HepG2 (cell line): Measurements from ENCODE around the gene DLG5. TPM values are rescaled to one million over a fixed set of nuclear protein-coding genes. Genes with fewer than 3 reads are reported as not detected.

ENCODE experiments used
- CBX1 ChIP-seq: IDR thresholded peaks from one replicate; pipeline ENCODE4 v1.6.1; 2016; ENCODE audit warnings: antibody characterized with exemption, low read depth
- EED ChIP-seq: sonication (generic); formaldehyde crosslinking; IDR thresholded peaks from 2 replicates; pipeline ENCODE4 v1.5.0; 2020; ENCODE audit warnings: mild to moderate bottlenecking, missing genetic modification reagents
- ISL2 ChIP-seq: sonication (generic); formaldehyde crosslinking; IDR thresholded peaks from 2 replicates; pipeline ENCODE4 v1.5.0; 2020; ENCODE audit warnings: missing genetic modification reagents
- KLF16 ChIP-seq, 2 experiments: sonication (generic) in 1 of 2; formaldehyde crosslinking in 1 of 2; IDR thresholded peaks; 2 replicates each; pipeline versions ENCODE4 v1.6.1 to v1.8.0; 2016 to 2023; ENCODE audit warnings: missing genetic modification reagents in 2 of 2, missing compliant biosample characterization in 1 of 2
- KLF6 ChIP-seq: IDR thresholded peaks from 2 replicates; pipeline ENCODE4 v1.8.0; 2016; ENCODE audit warnings: missing biosample characterization, missing genetic modification reagents
- RNF2 ChIP-seq: fragments of 450-650 bp; conservative IDR thresholded peaks from 2 replicates; pipeline ENCODE4 v1.6.1; 2016; ENCODE audit warnings: low read depth
- SRSF1 ChIP-seq: fragments of 200-400 bp; formaldehyde crosslinking; optimal IDR thresholded peaks from 2 replicates; pipeline ENCODE3; 2017; ENCODE audit warnings: mild to moderate bottlenecking, low read depth, low read length, moderate library complexity
- ZMYM2 ChIP-seq: sonication (generic); formaldehyde crosslinking; IDR thresholded peaks from 2 replicates; pipeline ENCODE4 v1.8.0; 2022; ENCODE audit warnings: mild to moderate bottlenecking, missing genetic modification reagents
- ZNF143 ChIP-seq: sonication (generic); formaldehyde crosslinking; IDR thresholded peaks from 2 replicates; pipeline ENCODE4 v1.4.0; 2020; ENCODE audit warnings: missing genetic modification reagents
- ZNF614 ChIP-seq: IDR thresholded peaks from 2 replicates; pipeline ENCODE4 v1.6.1; 2018; ENCODE audit warnings: missing biosample characterization, missing genetic modification reagents, inconsistent platforms, borderline replicate concordance
- ZNF766 ChIP-seq: sonication (generic); formaldehyde crosslinking; IDR thresholded peaks from 2 replicates; pipeline ENCODE4 v1.5.0; 2020; ENCODE audit warnings: missing genetic modification reagents, borderline replicate concordance
- polyA plus RNA-seq, 8 experiments: library from polyadenylated mRNA; depleted of rRNA in 3 of 8; stranded (reverse) in 7 of 8; unstranded in 1 of 8; fragments of >200 nt; fragmentation: Illumina TruSeq in 4 of 8; extraction: Trizol in 4 of 8; gene quantifications; 2 replicates each; pipeline versions ENCODE4 v1.2.1 to v1.2.3, GENCODE V29; 2011 to 2016; ENCODE audit warnings: low read depth in 4 of 8, missing spikeins in 1 of 8, mixed read lengths in 1 of 8; ENCODE audit not compliant: insufficient read depth in 1 of 8
- total RNA-seq, 5 experiments: library from RNA; depleted of rRNA; stranded (reverse); fragments of >200 nt; fragmentation: Illumina TruSeq; extraction: Trizol; gene quantifications; 2 replicates each; pipeline ENCODE4 v1.2.3, GENCODE V29; 2016; ENCODE audit warnings: low read depth in 1 of 5
- TF ChIP-seq, protein P1 (sequence below): sonication (generic); formaldehyde crosslinking; IDR thresholded peaks from 2 replicates; pipeline ENCODE4 v1.5.1; 2020; ENCODE audit warnings: mild to moderate bottlenecking, missing genetic modification reagents
- TF ChIP-seq, protein P2 (sequence below): sonication (generic); formaldehyde crosslinking; IDR thresholded peaks from 2 replicates; pipeline ENCODE4 v1.4.0; 2020; ENCODE audit warnings: missing genetic modification reagents
- TF ChIP-seq, protein P3 (sequence below): sonication (generic); formaldehyde crosslinking; IDR thresholded peaks from 2 replicates; pipeline ENCODE4 v1.4.0; 2020; ENCODE audit warnings: missing genetic modification reagents
- TF ChIP-seq, protein P4 (sequence below): sonication (generic); formaldehyde crosslinking; IDR thresholded peaks from 2 replicates; pipeline ENCODE4 v1.5.0; 2020; ENCODE audit warnings: mild to moderate bottlenecking, missing genetic modification reagents, moderate library complexity
- TF ChIP-seq, protein P5 (sequence below): sonication (generic); formaldehyde crosslinking; IDR thresholded peaks from 2 replicates; pipeline ENCODE4 v1.5.1; 2020; ENCODE audit warnings: mild to moderate bottlenecking, missing genetic modification reagents, moderate library complexity

The DLG5 gene
- total and polyA plus RNA-seq, 2 of the 13 experiments (the other 11 are each of a cell fraction or from before 2014, with no cell fraction given) = 15.5 to 18.2 TPM

DNA sequence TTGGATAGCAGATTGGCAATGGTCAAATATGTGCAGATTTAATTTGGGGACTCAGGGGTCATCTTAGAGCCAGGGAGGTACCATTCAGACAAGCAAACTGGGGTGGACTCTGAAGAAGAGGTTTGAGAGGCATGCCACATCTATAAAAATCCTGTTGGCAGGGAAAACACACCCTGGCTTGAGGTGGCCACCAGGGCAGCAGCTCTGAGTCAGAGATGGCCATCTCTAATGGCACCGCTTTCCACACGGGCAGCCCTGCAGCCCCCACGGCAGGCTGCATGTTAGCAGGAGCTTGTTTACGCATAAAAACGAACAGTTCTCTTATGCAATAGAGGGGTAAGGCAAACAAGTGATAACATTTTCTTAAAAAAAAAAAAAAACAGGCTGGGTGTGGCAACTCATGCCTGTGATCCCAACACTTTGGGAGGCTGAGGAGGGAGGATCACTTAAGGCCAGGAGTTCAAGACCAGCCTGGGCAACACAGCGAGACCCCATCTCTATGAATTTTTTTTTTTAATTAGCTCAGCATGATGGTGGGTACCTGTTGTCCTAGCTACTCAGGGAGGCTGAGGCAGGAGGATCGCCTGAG, 14.9 kb downstream of the DLG5 start (continued):
- TF ChIP-seq CBX1 (peak; percentile 53), RNF2 (no peak), EED (no peak), SRSF1 (no peak), ZNF143 (CRISPR knock-in tag) (no peak), ZMYM2 (peak; percentile 89; the same call in 1 of the 2 replicates), KLF6 (CRISPR knock-in tag) (peak; percentile 72; the same call in 1 of the 2 replicates), ZNF766 (CRISPR knock-in tag) (no peak), ISL2 (CRISPR knock-in tag) (peak; percentile 68; the same call in 1 of the 2 replicates), ZNF614 (0 out of 2 replicates have a peak, but pooled peaks have one; percentile 48), KLF16 (CRISPR knock-in tag; IDR thresholded peaks at IDR 0.05) (peak in 1 of 2 experiments; percentile 87; a peak in 1 of 4 replicates)
- TF ChIP-seq, protein P1, sequence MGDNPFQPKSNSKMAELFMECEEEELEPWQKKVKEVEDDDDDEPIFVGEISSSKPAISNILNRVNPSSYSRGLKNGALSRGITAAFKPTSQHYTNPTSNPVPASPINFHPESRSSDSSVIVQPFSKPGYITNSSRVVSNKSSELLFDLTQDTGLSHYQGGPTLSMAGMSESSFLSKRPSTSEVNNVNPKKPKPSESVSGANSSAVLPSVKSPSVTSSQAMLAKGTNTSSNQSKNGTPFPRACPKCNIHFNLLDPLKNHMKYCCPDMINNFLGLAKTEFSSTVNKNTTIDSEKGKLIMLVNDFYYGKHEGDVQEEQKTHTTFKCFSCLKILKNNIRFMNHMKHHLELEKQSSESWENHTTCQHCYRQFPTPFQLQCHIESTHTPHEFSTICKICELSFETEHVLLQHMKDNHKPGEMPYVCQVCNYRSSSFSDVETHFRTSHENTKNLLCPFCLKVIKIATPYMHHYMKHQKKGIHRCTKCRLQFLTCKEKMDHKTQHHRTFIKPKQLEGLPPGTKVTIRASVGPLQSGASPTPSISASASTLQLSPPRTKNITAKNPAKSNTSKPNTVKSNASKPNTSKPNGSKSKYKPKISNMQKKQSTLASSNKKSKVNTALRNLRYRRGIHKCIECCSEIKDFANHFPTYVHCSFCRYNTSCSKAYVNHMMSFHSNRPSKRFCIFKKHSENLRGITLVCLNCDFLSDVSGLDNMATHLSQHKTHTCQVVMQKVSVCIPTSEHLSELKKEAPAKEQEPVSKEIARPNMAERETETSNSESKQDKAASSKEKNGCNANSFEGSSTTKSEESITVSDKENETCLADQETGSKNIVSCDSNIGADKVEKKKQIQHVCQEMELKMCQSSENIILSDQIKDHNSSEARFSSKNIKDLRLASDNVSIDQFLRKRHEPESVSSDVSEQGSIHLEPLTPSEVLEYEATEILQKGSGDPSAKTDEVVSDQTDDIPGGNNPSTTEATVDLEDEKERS (CRISPR knock-in tag) = peak; percentile 65; the same call in 1 of the 2 replicates
- TF ChIP-seq, protein P2, sequence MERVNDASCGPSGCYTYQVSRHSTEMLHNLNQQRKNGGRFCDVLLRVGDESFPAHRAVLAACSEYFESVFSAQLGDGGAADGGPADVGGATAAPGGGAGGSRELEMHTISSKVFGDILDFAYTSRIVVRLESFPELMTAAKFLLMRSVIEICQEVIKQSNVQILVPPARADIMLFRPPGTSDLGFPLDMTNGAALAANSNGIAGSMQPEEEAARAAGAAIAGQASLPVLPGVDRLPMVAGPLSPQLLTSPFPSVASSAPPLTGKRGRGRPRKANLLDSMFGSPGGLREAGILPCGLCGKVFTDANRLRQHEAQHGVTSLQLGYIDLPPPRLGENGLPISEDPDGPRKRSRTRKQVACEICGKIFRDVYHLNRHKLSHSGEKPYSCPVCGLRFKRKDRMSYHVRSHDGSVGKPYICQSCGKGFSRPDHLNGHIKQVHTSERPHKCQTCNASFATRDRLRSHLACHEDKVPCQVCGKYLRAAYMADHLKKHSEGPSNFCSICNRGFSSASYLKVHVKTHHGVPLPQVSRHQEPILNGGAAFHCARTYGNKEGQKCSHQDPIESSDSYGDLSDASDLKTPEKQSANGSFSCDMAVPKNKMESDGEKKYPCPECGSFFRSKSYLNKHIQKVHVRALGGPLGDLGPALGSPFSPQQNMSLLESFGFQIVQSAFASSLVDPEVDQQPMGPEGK (CRISPR knock-in tag) = peak; percentile 71
- TF ChIP-seq, protein P3, sequence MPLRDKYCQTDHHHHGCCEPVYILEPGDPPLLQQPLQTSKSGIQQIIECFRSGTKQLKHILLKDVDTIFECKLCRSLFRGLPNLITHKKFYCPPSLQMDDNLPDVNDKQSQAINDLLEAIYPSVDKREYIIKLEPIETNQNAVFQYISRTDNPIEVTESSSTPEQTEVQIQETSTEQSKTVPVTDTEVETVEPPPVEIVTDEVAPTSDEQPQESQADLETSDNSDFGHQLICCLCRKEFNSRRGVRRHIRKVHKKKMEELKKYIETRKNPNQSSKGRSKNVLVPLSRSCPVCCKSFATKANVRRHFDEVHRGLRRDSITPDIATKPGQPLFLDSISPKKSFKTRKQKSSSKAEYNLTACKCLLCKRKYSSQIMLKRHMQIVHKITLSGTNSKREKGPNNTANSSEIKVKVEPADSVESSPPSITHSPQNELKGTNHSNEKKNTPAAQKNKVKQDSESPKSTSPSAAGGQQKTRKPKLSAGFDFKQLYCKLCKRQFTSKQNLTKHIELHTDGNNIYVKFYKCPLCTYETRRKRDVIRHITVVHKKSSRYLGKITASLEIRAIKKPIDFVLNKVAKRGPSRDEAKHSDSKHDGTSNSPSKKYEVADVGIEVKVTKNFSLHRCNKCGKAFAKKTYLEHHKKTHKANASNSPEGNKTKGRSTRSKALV (CRISPR knock-in tag) = 0 out of 2 replicates have a peak, but pooled peaks have one; percentile 43
- TF ChIP-seq, protein P4, sequence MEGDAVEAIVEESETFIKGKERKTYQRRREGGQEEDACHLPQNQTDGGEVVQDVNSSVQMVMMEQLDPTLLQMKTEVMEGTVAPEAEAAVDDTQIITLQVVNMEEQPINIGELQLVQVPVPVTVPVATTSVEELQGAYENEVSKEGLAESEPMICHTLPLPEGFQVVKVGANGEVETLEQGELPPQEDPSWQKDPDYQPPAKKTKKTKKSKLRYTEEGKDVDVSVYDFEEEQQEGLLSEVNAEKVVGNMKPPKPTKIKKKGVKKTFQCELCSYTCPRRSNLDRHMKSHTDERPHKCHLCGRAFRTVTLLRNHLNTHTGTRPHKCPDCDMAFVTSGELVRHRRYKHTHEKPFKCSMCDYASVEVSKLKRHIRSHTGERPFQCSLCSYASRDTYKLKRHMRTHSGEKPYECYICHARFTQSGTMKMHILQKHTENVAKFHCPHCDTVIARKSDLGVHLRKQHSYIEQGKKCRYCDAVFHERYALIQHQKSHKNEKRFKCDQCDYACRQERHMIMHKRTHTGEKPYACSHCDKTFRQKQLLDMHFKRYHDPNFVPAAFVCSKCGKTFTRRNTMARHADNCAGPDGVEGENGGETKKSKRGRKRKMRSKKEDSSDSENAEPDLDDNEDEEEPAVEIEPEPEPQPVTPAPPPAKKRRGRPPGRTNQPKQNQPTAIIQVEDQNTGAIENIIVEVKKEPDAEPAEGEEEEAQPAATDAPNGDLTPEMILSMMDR = peak; percentile 29
- TF ChIP-seq, protein P5, sequence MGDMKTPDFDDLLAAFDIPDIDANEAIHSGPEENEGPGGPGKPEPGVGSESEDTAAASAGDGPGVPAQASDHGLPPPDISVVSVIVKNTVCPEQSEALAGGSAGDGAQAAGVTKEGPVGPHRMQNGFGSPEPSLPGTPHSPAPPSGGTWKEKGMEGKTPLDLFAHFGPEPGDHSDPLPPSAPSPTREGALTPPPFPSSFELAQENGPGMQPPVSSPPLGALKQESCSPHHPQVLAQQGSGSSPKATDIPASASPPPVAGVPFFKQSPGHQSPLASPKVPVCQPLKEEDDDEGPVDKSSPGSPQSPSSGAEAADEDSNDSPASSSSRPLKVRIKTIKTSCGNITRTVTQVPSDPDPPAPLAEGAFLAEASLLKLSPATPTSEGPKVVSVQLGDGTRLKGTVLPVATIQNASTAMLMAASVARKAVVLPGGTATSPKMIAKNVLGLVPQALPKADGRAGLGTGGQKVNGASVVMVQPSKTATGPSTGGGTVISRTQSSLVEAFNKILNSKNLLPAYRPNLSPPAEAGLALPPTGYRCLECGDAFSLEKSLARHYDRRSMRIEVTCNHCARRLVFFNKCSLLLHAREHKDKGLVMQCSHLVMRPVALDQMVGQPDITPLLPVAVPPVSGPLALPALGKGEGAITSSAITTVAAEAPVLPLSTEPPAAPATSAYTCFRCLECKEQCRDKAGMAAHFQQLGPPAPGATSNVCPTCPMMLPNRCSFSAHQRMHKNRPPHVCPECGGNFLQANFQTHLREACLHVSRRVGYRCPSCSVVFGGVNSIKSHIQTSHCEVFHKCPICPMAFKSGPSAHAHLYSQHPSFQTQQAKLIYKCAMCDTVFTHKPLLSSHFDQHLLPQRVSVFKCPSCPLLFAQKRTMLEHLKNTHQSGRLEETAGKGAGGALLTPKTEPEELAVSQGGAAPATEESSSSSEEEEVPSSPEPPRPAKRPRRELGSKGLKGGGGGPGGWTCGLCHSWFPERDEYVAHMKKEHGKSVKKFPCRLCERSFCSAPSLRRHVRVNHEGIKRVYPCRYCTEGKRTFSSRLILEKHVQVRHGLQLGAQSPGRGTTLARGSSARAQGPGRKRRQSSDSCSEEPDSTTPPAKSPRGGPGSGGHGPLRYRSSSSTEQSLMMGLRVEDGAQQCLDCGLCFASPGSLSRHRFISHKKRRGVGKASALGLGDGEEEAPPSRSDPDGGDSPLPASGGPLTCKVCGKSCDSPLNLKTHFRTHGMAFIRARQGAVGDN (CRISPR knock-in tag) = peak; percentile 62
